NCI-H2107 treated with DMSO at 0.1 percent for 48 hours (cell line): Measurements from ENCODE around the gene ADCK2.
"Not testable (repeated sequence)": the region's sequence is repeated elsewhere in the genome, so short reads cannot be mapped to it uniquely, and the experiment has no call there.

Experiments
- DNase-seq: peaks from one replicate; lab custom pipeline; 2025; ENCODE audit not compliant: unreplicated experiment; lab: John Stamatoyannopoulos, UW

The ADCK2 gene

DNA sequence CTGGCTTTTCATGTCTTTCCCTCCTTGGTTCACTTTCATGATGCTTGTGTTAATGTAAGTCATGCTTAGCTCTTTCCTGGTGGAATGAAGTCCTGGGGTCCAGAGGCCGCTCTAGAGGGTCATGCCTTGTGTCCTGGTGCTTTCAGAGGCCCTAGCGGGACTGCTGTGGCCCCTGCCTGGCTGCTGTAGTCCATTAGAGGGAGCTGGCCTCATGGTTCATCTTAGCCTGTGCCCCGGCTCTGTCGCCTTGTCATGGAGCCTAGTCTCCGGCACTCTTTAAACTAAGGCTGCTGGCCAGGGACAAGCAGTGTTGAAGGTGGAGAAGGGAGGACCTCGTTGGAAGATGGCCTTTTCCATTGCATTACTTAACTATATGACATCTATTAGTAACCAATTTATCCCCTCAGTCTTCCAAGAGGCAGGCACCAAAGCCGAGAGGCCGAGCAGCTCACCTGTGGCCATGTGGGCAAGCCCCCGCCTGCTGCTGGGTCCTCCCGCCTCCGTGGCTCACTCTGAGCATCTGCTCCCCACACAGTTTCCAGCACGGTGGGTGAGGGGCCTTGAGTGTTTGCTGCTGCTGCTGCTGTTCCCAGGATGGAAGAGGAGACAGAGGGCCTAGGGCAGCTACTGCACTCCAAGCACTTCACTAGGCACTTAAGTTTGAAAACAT, 18.8 kb downstream of the ADCK2 start:
- no peak for DNase-seq

DNA sequence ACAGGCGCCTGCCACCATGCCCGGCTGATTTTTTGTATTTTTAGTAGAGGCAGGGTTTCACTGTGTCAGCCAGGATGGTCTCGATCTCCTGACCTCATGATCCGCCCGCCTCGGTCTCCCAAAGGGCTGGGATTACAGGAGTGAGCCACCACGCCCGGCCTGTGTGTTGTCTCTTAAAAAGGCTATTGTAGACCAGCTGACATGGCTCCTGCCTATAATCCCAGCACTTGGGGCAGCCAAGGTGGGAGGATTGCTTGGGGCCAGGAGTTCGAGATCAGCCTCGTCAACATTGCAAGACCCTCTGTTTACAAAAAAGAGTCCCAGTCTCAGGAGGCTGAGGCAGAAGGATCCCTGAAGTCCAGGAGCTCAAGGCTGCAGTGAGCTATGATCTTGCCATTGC, 21.1 kb downstream of the ADCK2 start:
- not testable (repeated sequence) for DNase-seq

GRCh38 chr7:140694592-140694991, 21.8 kb downstream of the ADCK2 start:
- no peak for DNase-seq

DNA sequence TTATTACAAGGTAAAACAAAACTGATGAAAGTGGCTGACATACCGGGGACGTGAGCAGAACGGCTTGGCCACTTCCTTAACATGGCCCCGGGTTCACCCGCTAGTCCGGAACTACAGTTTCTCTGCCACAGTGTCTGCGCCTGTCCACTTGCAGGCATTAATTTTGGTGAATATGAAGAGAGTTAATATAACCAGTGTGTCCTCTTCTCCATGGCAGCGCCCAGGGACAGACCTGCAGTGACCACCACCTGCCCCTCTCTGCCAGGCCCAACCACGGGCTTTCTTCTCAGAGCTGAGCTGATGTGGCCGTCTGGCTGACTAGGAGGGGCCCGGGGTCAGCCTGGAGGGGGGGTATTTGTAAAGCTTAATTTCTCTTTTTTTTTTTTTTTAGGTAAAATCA, 22.6 kb downstream of the ADCK2 start:
- DNase-seq, result no peak

DNA sequence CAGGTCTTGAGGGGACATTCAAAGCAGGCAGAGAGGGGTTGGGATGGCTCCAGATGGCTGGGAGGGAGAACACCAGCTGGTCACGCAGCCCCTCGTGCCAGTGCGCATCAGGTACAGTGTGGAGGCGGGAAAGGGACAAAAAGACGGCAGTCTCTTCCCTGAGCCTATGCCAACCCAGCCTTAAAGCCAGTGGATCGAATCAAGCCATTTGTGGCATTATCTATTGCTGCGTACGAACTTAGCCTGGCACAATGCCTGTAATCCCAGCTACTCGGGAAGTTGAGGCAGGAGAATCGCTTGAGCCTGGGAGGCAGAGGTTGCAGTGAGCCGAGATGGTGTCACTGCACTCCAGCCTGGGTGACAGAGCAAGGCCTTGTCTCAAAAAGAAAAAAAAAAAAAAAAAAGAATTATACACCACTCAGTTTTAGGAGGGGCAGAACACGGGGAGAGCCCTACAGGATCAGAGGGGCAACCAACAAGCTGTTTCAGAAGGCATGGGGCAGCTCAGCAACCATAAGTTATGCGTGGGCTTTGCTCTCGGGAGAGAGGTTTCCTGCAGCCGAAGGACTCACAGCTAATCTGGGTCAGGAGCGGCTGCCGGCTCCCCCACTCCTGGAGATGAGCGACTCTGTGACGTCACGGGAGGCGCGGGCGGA, 23.4 kb downstream of the ADCK2 start:
- DNase-seq, result peak; percentile 87

DNA sequence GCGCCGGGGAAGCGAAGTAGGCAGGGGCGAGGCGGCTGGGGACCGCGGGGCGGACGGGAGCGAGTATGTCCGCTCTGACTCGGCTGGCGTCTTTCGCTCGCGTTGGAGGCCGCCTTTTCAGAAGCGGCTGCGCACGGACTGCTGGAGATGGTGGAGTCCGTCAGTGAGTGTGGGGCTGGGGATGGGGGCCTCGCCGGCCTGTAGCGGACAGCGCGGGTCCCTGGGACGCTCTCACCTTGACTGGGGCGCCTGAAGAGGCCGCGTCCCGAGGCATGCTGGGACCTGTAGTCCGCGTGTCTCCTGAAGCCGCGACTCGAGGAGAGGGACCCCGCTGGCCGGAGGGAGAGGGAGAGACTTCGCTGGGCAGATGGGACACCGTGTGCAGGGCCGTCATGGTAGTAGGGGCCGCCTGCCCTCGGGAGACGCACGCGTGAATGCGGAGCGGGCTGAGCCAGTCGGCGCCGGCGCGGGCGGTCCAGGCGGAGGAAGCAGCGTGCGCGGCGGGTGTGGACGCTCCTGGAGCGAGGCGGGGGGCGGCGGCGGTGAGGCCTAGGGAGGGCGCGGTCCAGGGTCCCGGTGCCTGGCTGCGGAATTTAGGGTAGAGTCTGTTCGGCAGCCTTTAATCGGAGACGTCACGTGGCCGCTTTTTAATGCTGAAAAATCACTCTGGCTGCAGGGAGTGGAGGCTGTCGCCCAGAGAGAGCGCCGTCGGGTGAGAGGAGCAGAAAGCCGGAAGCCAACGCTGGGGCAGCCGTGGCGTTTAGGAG, 24.1 kb downstream of the ADCK2 start, which contains the start of gene NDUFB2:
Gene NDUFB2 (plus strand): TSS at position 29 of the 767 bp plus-strand sequence. CDS start 37 bp downstream, at position 66.
- DNase-seq, result peak; percentile 60

DNA sequence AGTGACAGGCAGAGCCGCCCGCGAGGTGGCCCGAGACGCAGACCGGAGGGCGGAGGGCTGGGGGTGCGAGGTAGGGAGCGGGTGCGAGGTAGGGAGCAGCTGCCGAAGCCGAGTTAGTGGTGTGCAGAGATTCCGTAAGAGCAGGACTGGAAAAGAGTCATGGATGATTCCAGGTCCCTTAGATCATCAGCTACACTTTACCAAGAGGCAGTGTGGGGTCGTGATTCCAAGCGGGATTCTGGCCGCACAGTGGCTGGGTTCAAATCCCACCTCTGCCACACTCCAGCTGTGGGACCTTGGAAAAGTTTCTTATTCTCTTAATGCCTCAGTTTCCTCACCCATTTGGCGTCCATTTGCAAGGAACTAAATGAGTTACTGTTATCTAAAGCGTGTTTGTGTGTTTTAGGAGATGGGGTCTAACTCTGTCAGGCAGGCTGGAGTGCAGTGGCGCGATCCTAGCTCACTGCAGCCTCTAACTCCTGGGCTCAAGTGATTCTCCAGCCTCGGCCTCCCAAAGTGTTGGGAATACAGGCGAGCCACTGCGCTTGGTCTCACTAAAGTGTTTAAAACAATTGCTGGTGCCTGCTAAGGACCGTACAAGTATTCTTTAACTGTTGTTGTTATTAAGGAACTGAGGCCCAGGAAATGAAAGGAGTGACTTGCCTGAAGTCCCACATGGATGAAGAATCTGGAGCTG, 24.9 kb downstream of the ADCK2 start:
- DNase-seq, result no peak

GRCh38 chr7:140698477-140698876, 25.7 kb downstream of the ADCK2 start:
- DNase-seq, result no peak

DNA sequence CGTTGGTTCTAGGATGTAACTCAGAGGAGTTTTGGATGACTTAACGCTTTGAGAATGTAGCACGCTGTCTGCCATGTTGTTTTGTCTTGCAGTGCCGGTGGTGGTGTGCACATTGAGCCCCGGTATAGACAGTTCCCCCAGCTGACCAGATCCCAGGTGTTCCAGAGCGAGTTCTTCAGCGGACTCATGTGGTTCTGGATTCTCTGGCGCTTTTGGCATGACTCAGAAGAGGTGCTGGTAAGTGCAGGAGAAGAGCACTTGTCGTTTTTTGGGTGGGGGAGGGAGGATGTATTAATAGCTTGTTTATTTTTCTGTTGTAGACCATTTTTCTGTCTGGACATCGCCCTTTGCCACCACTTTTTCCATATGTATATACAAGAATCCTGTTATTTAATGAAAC, 30.0 kb downstream of the ADCK2 start:
- DNase-seq, result no peak

GRCh38 chr7:140704205-140704604, 31.5 kb downstream of the ADCK2 start:
- DNase-seq, result no peak

DNA sequence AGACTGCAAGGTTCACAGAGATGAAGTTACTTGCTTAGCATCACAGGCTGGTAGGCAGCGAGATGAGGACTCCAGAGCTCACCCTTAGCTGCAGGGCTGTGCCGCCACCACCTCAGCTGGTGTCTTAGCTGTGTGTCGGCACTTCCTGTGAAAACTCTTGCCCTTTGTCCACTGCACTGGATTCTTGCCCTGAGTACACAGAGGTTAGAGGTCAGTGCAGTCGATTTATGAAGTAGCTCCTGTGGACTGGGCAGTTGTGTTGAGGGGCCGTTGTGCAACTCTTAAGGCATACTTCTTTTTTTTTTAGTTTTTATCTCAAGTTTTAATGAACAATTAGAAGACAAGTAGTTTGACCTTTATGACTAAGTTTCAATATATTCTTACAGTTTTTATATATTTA, 34.4 kb downstream of the ADCK2 start:
- DNase-seq, result no peak

DNA sequence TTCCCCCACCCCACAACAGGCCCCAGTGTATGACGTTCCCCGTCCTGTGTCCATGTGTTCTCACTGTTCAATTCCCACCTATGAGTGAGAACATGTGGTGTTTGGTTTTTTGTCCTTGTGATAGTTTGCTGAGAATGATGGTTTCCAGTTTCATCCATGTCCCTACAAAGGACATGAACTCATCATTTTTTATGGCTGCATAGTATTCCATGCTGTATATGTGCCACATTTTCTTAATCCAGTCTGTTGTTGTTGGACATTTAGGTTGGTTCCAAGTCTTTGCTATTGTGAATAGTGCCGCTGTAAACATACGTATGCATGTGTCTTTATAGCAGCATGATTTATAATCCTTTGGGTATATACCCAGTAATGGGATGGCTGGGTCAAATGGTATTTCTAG, 36.0 kb downstream of the ADCK2 start:
- DNase-seq, result not testable (repeated sequence)

DNA sequence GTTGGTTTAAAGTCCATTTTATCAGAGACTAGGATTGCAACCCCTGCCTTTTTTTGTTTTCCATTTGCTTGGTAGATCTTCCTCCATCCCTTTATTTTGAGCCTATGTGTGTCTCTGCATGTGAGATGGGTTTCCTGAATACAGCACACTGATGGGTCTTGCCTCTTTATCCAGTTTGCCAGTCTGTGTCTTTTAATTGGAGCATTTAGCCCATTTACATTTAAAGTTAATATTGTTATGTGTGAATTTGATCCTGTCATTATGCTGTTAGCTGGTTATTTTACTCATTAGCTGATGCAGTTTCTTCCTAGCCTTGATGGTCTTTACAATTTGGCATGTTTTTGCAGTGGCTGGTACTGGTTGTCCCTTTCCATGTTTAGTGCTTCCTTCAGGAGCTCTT, 39.6 kb downstream of the ADCK2 start:
- not testable (repeated sequence) for DNase-seq

- no peak for DNase-seq
Measured at GRCh38 chr7:140714331-140715040, 41.7 kb downstream of the ADCK2 start.

GRCh38 chr7:140719721-140720120, 47.0 kb downstream of the ADCK2 start:
- peak; percentile 58 for DNase-seq

GRCh38 chr7:140722254-140722653, 49.5 kb downstream of the ADCK2 start:
- DNase-seq, result no peak

DNA sequence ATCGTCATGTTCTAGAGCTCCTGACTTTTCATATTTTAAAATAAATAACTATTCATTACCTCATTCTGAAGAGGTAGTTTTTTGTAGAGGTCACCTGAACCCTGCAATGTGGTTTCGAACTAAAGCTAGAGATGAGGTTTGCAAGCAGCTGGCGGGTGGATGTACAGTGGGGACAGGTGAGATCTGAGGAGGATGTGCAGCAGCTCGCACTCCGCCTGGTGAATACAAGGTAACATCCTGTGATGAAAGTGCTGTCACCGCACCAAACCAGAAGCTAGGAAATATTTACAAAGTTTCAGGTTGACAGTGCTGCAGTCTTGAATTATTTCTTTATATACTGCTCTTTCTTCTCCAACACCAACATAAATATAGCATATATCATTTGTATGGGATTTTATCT, 50.3 kb downstream of the ADCK2 start:
- no peak for DNase-seq

GRCh38 chr7:140723574-140723973, 50.8 kb downstream of the ADCK2 start:
- no peak for DNase-seq

DNA sequence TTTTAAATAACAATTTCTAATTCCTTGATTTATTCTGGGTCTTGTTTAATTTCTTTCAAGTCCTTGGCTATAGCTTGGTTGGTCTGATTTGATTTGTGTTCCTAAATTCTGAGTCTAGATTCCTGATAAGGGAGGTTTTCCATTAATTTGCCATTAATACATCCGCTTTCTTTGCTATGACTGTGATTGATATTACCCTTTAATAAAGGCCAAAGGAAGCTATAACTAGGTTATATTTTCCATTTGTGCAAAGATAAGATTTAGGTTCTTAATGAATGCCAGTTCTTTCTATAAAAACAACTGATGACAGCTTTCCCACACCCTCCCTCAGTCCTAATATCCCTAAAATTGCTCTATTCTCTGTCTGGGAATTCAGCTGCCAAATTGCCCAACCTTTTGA, 52.0 kb downstream of the ADCK2 start:
- no peak for DNase-seq

DNA sequence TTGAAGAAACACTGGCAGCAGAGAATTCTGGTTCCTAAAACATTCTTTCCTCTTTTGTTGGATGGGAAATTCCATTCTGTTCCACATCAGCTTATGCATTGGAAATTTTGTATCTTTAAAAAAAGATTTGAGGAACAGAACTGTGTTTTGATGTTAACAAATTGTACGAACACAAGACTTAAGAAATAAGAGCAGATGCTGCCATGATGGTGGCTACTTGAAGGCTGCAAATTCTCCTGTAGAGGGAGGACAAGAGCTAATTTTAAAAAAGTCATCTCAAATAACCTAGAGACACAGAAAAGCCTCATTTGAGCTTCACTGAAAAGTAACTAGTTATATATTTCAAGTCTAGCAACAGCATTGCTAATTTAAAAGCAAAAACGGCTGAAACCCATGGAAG, 53.5 kb downstream of the ADCK2 start:
- DNase-seq, result peak; percentile 19

DNA sequence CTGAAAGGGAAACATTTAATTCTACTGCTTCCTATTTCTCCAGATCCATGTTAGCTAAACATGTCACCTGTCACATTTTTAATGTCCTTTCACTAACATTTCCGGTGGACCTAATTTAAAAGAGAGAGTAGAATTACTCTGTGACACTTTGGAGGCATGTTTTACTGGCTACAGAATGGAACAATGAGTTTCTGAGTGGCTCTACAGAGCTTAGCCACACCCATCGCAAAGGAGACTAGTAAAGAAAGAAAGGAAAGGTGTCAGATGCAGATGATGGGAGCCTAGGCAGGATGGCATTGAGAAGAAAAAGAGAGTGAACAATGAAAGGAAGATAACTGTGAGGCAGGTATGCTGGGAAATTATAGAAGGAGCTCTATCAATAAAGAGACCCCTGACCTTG, 59.7 kb downstream of the ADCK2 start:
- DNase-seq, result peak; percentile 35
